OCI-LY3 (cell line): ENCODE data around the gene HCFC1R1.

Experiments
- H2AFZ ChIP-seq: fragments of 200-600, 300-600 bp; shearing (Covaris generic); 2 replicates; pipeline ENCODE4 v1.6.0; 2014; ENCODE audit warnings: antibody characterized with exemption, low read depth, low read length
- H3K27ac ChIP-seq: fragments of 200-600, 300-600 bp; sonication (generic); 2 replicates; pipeline ENCODE4 v1.5.1; 2014; ENCODE audit warnings: mild to moderate bottlenecking, low read length, moderate library complexity, mixed read lengths
- H3K27me3 ChIP-seq: fragments of 200-600, 300-600 bp; sonication (generic); 2 replicates; pipeline ENCODE4 v1.6.1; 2014; ENCODE audit warnings: low read depth, low read length, mixed read lengths
- H3K36me3 ChIP-seq: fragments of 200-600, 300-600 bp; sonication (generic); replicated peaks from 2 replicates; pipeline ENCODE3; 2014; ENCODE audit warnings: low read depth, low read length, mixed read lengths
- H3K4me1 ChIP-seq: fragments of 300-600, 200-600 bp; sonication (generic); 2 replicates; pipeline ENCODE4 v1.6.1; 2014; ENCODE audit warnings: low read length, mixed read lengths
- H3K4me2 ChIP-seq: fragments of 200-600, 300-600 bp; sonication (generic); 2 replicates; pipeline ENCODE4 v1.6.1; 2014; ENCODE audit warnings: low read length, mixed read lengths
- H3K4me3 ChIP-seq: fragments of 300-600, 200-600 bp; sonication (generic); 2 replicates; pipeline ENCODE4 v1.5.1; 2014; ENCODE audit warnings: antibody characterized with exemption, mild to moderate bottlenecking, low read length, moderate library complexity
- H3K79me2 ChIP-seq: fragments of 300-600, 200-600 bp; shearing (Covaris generic); 2 replicates; pipeline ENCODE4 v1.6.1; 2014; ENCODE audit warnings: mild to moderate bottlenecking, low read length, mixed read lengths
- H3K9ac ChIP-seq: fragments of 300-600, 200-600 bp; shearing (Covaris generic); 2 replicates; pipeline ENCODE4 v1.6.0; 2014; ENCODE audit warnings: mild to moderate bottlenecking, low read length, moderate library complexity
- H3K9me3 ChIP-seq: fragments of 200-600, 300-600 bp; shearing (Covaris generic); 2 replicates; pipeline ENCODE4 v1.6.1; 2014; ENCODE audit warnings: low read length, mixed read lengths; ENCODE audit not compliant: insufficient read depth
- H4K20me1 ChIP-seq: fragments of 200-600, 300-600 bp; sonication (generic); 2 replicates; pipeline ENCODE4 v1.6.1; 2016; ENCODE audit warnings: low read length, mixed read lengths; ENCODE audit not compliant: insufficient read depth
- CTCF ChIP-seq: fragments of 200-600, 300-600 bp; sonication (generic); IDR thresholded peaks from 2 replicates; pipeline ENCODE4 v1.5.1; 2014; ENCODE audit warnings: antibody characterized with exemption, low read length, low read depth
- EZH2phosphoT487 ChIP-seq: fragments of 200-600 bp; shearing (Covaris generic); IDR thresholded peaks from 2 replicates; pipeline ENCODE4 v1.6.1; 2018; ENCODE audit warnings: antibody characterized with exemption, mixed run types, low read depth

HCFC1R1 gene

DNA sequence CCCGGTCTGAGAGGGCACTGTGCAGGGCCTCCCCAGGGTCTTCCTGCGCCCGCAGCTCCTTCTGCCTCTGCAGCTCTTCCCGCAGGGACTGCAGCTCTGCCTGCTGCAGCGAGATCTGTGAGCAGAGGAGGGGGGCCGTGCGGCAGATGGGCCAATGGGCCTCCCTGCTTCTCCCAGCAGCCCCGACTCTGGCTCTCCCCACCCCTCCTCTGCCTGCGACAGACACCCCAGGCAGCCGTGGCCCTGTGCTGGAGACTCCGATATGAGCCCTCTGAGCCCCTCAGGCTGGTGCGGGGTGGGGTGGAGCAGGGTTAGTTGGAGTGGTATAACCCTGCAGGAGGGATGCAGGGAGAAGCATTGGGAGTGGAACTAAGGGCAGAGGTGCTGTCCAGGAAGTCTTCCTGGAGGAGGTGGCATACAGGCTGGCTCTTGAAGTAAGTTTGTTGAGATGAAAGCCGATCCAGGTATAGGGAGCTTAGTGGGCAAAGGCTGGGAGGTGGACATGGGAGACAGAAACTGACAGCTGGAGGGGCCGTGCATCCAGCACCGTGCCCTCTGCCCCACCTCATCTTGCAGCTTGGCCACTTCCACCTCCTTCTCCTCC, 5.1 kb upstream of the HCFC1R1 start:
- no peak overlapping the region for H3K4me2 ChIP-seq
- peaks cover 9% of the 10 kb centered on the region for H3K36me3 ChIP-seq
- no peak overlapping the region for H2AFZ ChIP-seq
- no peaks in the 10 kb centered on the region for H3K9me3 ChIP-seq
- H3K79me2 ChIP-seq: no peaks in the 10 kb centered on the region
- peaks cover 3% of the 10 kb centered on the region; the same call in 1 of the 2 replicates for H3K27me3 ChIP-seq
- no peak overlapping the region for H3K9ac ChIP-seq
- no peak for TF ChIP-seq EZH2phosphoT487
- no peaks in the 10 kb centered on the region for H4K20me1 ChIP-seq
- no peak overlapping the region for H3K27ac ChIP-seq
- H3K4me3 ChIP-seq: no peak overlapping the region
- peaks cover 21% of the 10 kb centered on the region for H3K4me1 ChIP-seq

- TF ChIP-seq EZH2phosphoT487 (no peak), CTCF (peak; percentile 60)
- no peak overlapping the region for H2AFZ ChIP-seq
- peak overlapping the region; percentile 49 for H3K4me2 ChIP-seq
- no peak overlapping the region for H3K27ac ChIP-seq
- 0 out of 2 replicates have a peak overlapping the region, but pooled peaks have one; percentile 22 for H3K4me3 ChIP-seq
- no peaks in the 10 kb centered on the region for H3K27me3 ChIP-seq
- H4K20me1 ChIP-seq: no peaks in the 10 kb centered on the region
- H3K79me2 ChIP-seq: no peaks in the 10 kb centered on the region
- peaks cover 19% of the 10 kb centered on the region for H3K4me1 ChIP-seq
- H3K9me3 ChIP-seq: no peaks in the 10 kb centered on the region
- H3K9ac ChIP-seq: no peak overlapping the region
- H3K36me3 ChIP-seq: peaks cover 9% of the 10 kb centered on the region
Measured at GRCh38 chr16:3027983-3028715, 4.4 kb upstream of the HCFC1R1 start.

GRCh38 chr16:3027489-3027795, 3.7 kb upstream of the HCFC1R1 start:
- TF ChIP-seq EZH2phosphoT487 (no peak), CTCF (no peak)
- peaks cover 9% of the 10 kb centered on the region for H3K36me3 ChIP-seq
- no peaks in the 10 kb centered on the region for H3K79me2 ChIP-seq
- H3K4me2 ChIP-seq: no peak overlapping the region
- no peaks in the 10 kb centered on the region for H4K20me1 ChIP-seq
- no peak overlapping the region for H3K4me3 ChIP-seq
- no peak overlapping the region for H2AFZ ChIP-seq
- no peak overlapping the region for H3K9ac ChIP-seq
- no peak overlapping the region for H3K27ac ChIP-seq
- peaks cover 17% of the 10 kb centered on the region for H3K4me1 ChIP-seq
- H3K9me3 ChIP-seq: no peaks in the 10 kb centered on the region
- H3K27me3 ChIP-seq: no peaks in the 10 kb centered on the region

GRCh38 chr16:3026609-3027488, 3.1 kb upstream of the HCFC1R1 start:
- Histone ChIP-seq H3K9ac (no peak overlapping the region), H2AFZ (no peak overlapping the region), H4K20me1 (no peaks in the 10 kb centered on the region), H3K4me2 (no peak overlapping the region), H3K9me3 (no peaks in the 10 kb centered on the region), H3K79me2 (no peaks in the 10 kb centered on the region), H3K36me3 (peaks cover 9% of the 10 kb centered on the region), H3K4me1 (peaks cover 17% of the 10 kb centered on the region; the same call in 1 of the 2 replicates), H3K27ac (no peak overlapping the region), H3K4me3 (no peak overlapping the region), H3K27me3 (no peaks in the 10 kb centered on the region)
- TF ChIP-seq CTCF (no peak), EZH2phosphoT487 (no peak)
